Endothelial cell of umbilical vein (primary cell): Measurements from ENCODE around the gene PI4KA. TPM values are rescaled to one million over a fixed set of nuclear protein-coding genes. Genes with fewer than 3 reads are reported as not detected.

Experiments
- BruUV-seq: library from RNA; stranded (reverse); fragments of 400-500 nt; replicated peaks from 2 replicates; lab custom pipeline; 2021; lab: Mats Ljungman, UMichigan
- CTCF ChIA-PET: fragments of 300-600, 350-600 bp; sonication (Branson Sonifier 250); formaldehyde crosslinking; loops from one replicate; lab custom pipeline; 2021; ENCODE audit warnings: antibody characterized with exemption, inconsistent platforms; lab: Charles Lee
- POLR2A ChIA-PET: fragments of 300-600, 350-600 bp; sonication (Branson Sonifier 250); formaldehyde crosslinking; loops from one replicate; lab custom pipeline; 2021; ENCODE audit warnings: antibody characterized with exemption, inconsistent platforms; lab: Charles Lee
- DNase-seq: peaks from one replicate; pipeline ENCODE4 v3.0.0-alpha.2; 2011; ENCODE audit warnings: low read depth, low spot score
- FAIRE-seq: peaks from 2 replicates; lab custom pipeline; 2011; peaks lifted over from hg19 to GRCh38; lab: Jason Lieb, UNC
- H2AFZ ChIP-seq: 2 replicates; pipeline ENCODE4 v1.6.0; 2012; ENCODE audit warnings: low read depth, low read length, control low read depth, inconsistent platforms
- H3K27ac ChIP-seq: 2 replicates; pipeline ENCODE4 v1.5.1; 2011; ENCODE audit warnings: low read depth, mild to moderate bottlenecking, control low read depth, low read length, moderate library complexity; ENCODE audit not compliant: insufficient read depth
- H3K27me3 ChIP-seq, 2 experiments: 2 replicates each; pipeline versions ENCODE4 v1.6.0 to v1.6.1; 2011; ENCODE audit warnings: low read length in 2 of 2, mixed read lengths in 1 of 2; ENCODE audit not compliant: control insufficient read depth in 2 of 2, insufficient read depth in 2 of 2
- H3K36me3 ChIP-seq, 2 experiments: 2 replicates in 1 of 2; 3 replicates in 1 of 2; pipeline ENCODE4 v1.5.1; 2011; ENCODE audit warnings: low read length in 2 of 2, mild to moderate bottlenecking in 1 of 2, moderate library complexity in 1 of 2; ENCODE audit not compliant: control insufficient read depth in 2 of 2, insufficient read depth in 2 of 2; ENCODE audit errors: extremely low read depth in 1 of 2
- H3K4me1 ChIP-seq: 3 replicates; pipeline ENCODE4 v1.5.1; 2011; ENCODE audit warnings: mild to moderate bottlenecking, low read length; ENCODE audit not compliant: control insufficient read depth, insufficient read depth; ENCODE audit errors: extremely low read depth
- H3K4me2 ChIP-seq: 2 replicates; pipeline ENCODE4 v1.6.1; 2011; ENCODE audit warnings: low read length, control low read depth, mixed read lengths; ENCODE audit not compliant: insufficient read depth
- H3K4me3 ChIP-seq, 3 experiments: fragments of 200-600 bp in 1 of 3; sonication (generic), shearing (Covaris generic) in 1 of 3; replicated peaks in 1 of 3; 2 replicates each; pipeline ENCODE4 v1.5.1; 2011 to 2016; ENCODE audit warnings: control low read depth in 3 of 3, low read length in 3 of 3, mild to moderate bottlenecking in 2 of 3, inconsistent platforms in 1 of 3, low read depth in 1 of 3, moderate library complexity in 1 of 3; ENCODE audit not compliant: insufficient read depth in 1 of 3
- H3K79me2 ChIP-seq: 2 replicates; pipeline ENCODE4 v1.6.0; 2012; ENCODE audit warnings: low read length, inconsistent platforms; ENCODE audit not compliant: control insufficient read depth, insufficient read depth
- H3K9ac ChIP-seq: replicated peaks from 2 replicates; pipeline ENCODE3; 2011; ENCODE audit warnings: low read length, control low read depth; ENCODE audit not compliant: insufficient read depth; ENCODE audit errors: extremely low read depth
- H3K9me1 ChIP-seq: replicated peaks from 3 replicates; pipeline ENCODE4 v1.6.0; 2011; ENCODE audit warnings: mild to moderate bottlenecking, low read length; ENCODE audit not compliant: control insufficient read depth, insufficient read depth; ENCODE audit errors: extremely low read depth
- H3K9me3 ChIP-seq: replicated peaks from 2 replicates; pipeline ENCODE4 v1.5.1; 2012; ENCODE audit warnings: low read length, inconsistent platforms; ENCODE audit not compliant: control insufficient read depth, insufficient read depth
- H4K20me1 ChIP-seq: replicated peaks from 2 replicates; pipeline ENCODE3; 2011; ENCODE audit warnings: mild to moderate bottlenecking, low read length; ENCODE audit not compliant: control insufficient read depth, insufficient read depth; ENCODE audit errors: extremely low read depth
- CTCF ChIP-seq, 2 donors: IDR thresholded peaks; 1 replicate in 1 of 2; 2 replicates in 1 of 2; pipeline ENCODE4 v1.5.1; 2011; ENCODE audit warnings: low read length in 2 of 2, mild to moderate bottlenecking in 2 of 2, moderate library complexity in 2 of 2, control low read depth in 1 of 2, inconsistent platforms in 1 of 2, low read depth in 1 of 2; ENCODE audit not compliant: insufficient read depth in 1 of 2; ENCODE audit errors: extremely low read depth in 1 of 2
- EZH2 ChIP-seq: IDR thresholded peaks from 2 replicates; pipeline ENCODE4 v1.6.1; 2012; ENCODE audit warnings: borderline replicate concordance, low read depth, mild to moderate bottlenecking, moderate library complexity, low read length, inconsistent platforms; ENCODE audit not compliant: severe bottlenecking
- FOS ChIP-seq: IDR thresholded peaks from 2 replicates; pipeline ENCODE4 v1.6.1; 2011; ENCODE audit warnings: mild to moderate bottlenecking, low read length, moderate library complexity, borderline replicate concordance; ENCODE audit not compliant: insufficient read depth
- GATA2 ChIP-seq: IDR thresholded peaks from 2 replicates; pipeline ENCODE4 v1.7.0; 2011; ENCODE audit warnings: low read depth, mild to moderate bottlenecking, moderate library complexity, mixed read lengths, low read length; ENCODE audit not compliant: insufficient read length, insufficient read depth
- JUN ChIP-seq: IDR thresholded peaks from 2 replicates; pipeline ENCODE4 v1.6.1; 2011; ENCODE audit warnings: borderline replicate concordance, low read depth; ENCODE audit not compliant: insufficient read length, insufficient read depth
- MAX ChIP-seq: IDR thresholded peaks from 2 replicates; pipeline ENCODE4 v1.6.1; 2011; ENCODE audit not compliant: insufficient read depth, insufficient read length
- MYC ChIP-seq: IDR thresholded peaks from one replicate; pipeline ENCODE4 v1.6.1; 2011; ENCODE audit warnings: mild to moderate bottlenecking, low read depth, low read length
- POLR2A ChIP-seq: IDR thresholded peaks from 2 replicates; pipeline ENCODE4 v1.6.1; 2012; ENCODE audit warnings: low read depth, mild to moderate bottlenecking, control low read depth, low read length
- POLR2AphosphoS5 ChIP-seq: IDR thresholded peaks from 2 replicates; pipeline ENCODE4 v1.6.1; 2012; ENCODE audit warnings: low read depth, mild to moderate bottlenecking, control low read depth, low read length, moderate library complexity; ENCODE audit not compliant: insufficient read depth
- dilution Hi-C: fragments of 300-500 bp; cut with MboI; formaldehyde crosslinking; loops from one replicate; pipeline ENCODE4 v1.15.0; 2019; ENCODE audit warnings: low sequenced_read_pairs; ENCODE audit not compliant: extremely low pct_ligation_motif_present
- intact Hi-C: fragments of 100-400 bp; cut with micrococcal nuclease; formaldehyde crosslinking; loops from one replicate; pipeline ENCODE4 v1.10.0; 2022
- polyA plus RNA-seq, 4 experiments: library from polyadenylated mRNA; depleted of rRNA in 3 of 4; stranded (reverse) in 3 of 4; unstranded in 1 of 4; fragments of >200 nt; gene quantifications; 2 replicates each; pipeline versions ENCODE4 v1.2.1 to v1.2.3, GENCODE V29; 2011 to 2012; ENCODE audit warnings: missing spikeins in 1 of 4
- total RNA-seq: library from RNA; stranded (reverse); gene quantifications from 2 replicates; pipeline ENCODE4 v1.2.3, GENCODE V29; 2021

PI4KA gene
- total and polyA plus RNA-seq, 2 donors (not counting 3 experiments of a cell fraction or from before 2014, with no cell fraction given): 28.9 to 56.4 TPM

GRCh38 chr22:20786536-20786979 is 72.1 kb downstream of the PI4KA start:
- Histone ChIP-seq H3K27ac (no peak overlapping the region), H3K4me2 (no peak overlapping the region), H3K79me2 (no peaks in the 10 kb centered on the region), H3K36me3 (peaks cover 3 to 6% of the 10 kb centered on the region in 2 experiments), H3K4me3 (no peak overlapping the region), H2AFZ (no peak overlapping the region), H3K27me3 (no peaks in the 10 kb centered on the region), H3K9ac (no peak overlapping the region), H3K4me1 (peaks cover 33% of the 10 kb centered on the region), H4K20me1 (no peaks in the 10 kb centered on the region), H3K9me1 (no peaks in the 10 kb centered on the region), H3K9me3 (no peaks in the 10 kb centered on the region)
- CTCF ChIA-PET: interaction anchor here (0.5 to 4.4 kb wide), 2 partner anchors 29 to 368 kb away, joined by 3 to 62 read pairs; no protein-coding TSS in a partner anchor
- no peak for FAIRE-seq
- no TSS peak for BruUV-seq
- DNase-seq: no peak
- no peak for TF ChIP-seq EZH2
- no peak for TF ChIP-seq GATA2
- TF ChIP-seq FOS: no peak
- dilution Hi-C loops: no loop called here
- POLR2A ChIA-PET: no interaction called here
- intact Hi-C loops: no loop called here

GRCh38 chr22:20786048-20786447 is 72.6 kb downstream of the PI4KA start:
- Histone ChIP-seq H3K27me3 (no peaks in the 10 kb centered on the region), H3K9me3 (no peaks in the 10 kb centered on the region), H3K79me2 (no peaks in the 10 kb centered on the region), H3K9ac (no peak overlapping the region), H3K36me3 (peaks cover 3 to 6% of the 10 kb centered on the region in 2 experiments), H2AFZ (no peak overlapping the region), H3K4me1 (peaks cover 38% of the 10 kb centered on the region), H3K4me2 (no peak overlapping the region), H3K27ac (no peak overlapping the region), H4K20me1 (no peaks in the 10 kb centered on the region), H3K9me1 (no peaks in the 10 kb centered on the region), H3K4me3 (no peak overlapping the region)
- ChIA-PET CTCF (interaction anchor here (0.5 to 4.4 kb wide), 3 partner anchors 29 to 368 kb away, joined by 3 to 62 read pairs (median 26); no protein-coding TSS in a partner anchor), POLR2A (no interaction called here)
- DNase-seq: no peak
- TF ChIP-seq MYC (no peak), POLR2A (no peak), FOS (no peak), CTCF (IDR thresholded peaks at IDR 0.05; ENCODE audit: extremely low read depth in 1 of 2, insufficient read depth in 1 of 2, low read depth in 1 of 2, low read length in 2 of 2) (no peak), GATA2 (no peak), JUN (no peak), MAX (no peak), POLR2AphosphoS5 (no peak), EZH2 (no peak)
- FAIRE-seq: no peak
- dilution Hi-C loops: no loop called here
- intact Hi-C loops: no loop called here
- no TSS peak for BruUV-seq
